Measurements from ENCODE around the gene OLFML2B.

OLFML2B gene

DNA sequence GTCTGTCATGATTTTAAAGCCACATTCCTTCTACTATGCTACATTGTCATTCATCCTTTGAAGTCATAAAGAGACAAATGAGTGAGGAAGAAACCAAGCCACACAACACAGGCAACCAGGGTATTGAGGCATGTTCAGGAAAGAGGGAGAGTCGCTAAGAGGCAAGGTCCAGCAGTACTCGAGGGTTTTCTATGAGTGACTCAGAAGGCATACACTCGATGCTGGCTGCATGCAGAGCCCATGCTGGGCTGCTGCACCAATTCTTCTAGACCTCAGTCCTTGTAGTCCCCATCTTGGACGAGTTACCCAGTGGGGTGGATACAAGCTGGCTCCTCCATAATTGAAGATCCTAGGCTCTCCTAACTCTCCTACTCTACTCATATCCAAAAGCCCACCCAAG is 57.6 kb downstream of the OLFML2B start:
- H3K27ac ChIP-seq: no peak overlapping the region
- no peaks in the 10 kb centered on the region for H3K36me3 ChIP-seq (replicated peaks)
- no peaks in the 10 kb centered on the region for H3K27me3 ChIP-seq (replicated peaks)
- TF ChIP-seq, protein P1, sequence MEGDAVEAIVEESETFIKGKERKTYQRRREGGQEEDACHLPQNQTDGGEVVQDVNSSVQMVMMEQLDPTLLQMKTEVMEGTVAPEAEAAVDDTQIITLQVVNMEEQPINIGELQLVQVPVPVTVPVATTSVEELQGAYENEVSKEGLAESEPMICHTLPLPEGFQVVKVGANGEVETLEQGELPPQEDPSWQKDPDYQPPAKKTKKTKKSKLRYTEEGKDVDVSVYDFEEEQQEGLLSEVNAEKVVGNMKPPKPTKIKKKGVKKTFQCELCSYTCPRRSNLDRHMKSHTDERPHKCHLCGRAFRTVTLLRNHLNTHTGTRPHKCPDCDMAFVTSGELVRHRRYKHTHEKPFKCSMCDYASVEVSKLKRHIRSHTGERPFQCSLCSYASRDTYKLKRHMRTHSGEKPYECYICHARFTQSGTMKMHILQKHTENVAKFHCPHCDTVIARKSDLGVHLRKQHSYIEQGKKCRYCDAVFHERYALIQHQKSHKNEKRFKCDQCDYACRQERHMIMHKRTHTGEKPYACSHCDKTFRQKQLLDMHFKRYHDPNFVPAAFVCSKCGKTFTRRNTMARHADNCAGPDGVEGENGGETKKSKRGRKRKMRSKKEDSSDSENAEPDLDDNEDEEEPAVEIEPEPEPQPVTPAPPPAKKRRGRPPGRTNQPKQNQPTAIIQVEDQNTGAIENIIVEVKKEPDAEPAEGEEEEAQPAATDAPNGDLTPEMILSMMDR (IDR thresholded peaks at IDR 0.05; ENCODE audit: low read depth, low read length, missing control alignments): no peak
- in situ Hi-C loops (cut with HindIII; ENCODE audit: low pct_ligation_motif_present, low sequenced_read_pairs): no loop called here
- H3K4me3 ChIP-seq (ENCODE audit: low read depth, low read length): no peak overlapping the region
- DNase-seq: no peak

GRCh38 chr1:161962091-161962887 is 61.4 kb downstream of the OLFML2B start:
- Histone ChIP-seq H3K27ac (peak overlapping the region; percentile 97), H3K27me3 (replicated peaks) (no peaks in the 10 kb centered on the region), H3K4me3 (ENCODE audit: low read depth, low read length) (peak overlapping the region; percentile 47), H3K36me3 (replicated peaks) (no peaks in the 10 kb centered on the region)
- TF ChIP-seq, protein P1 (IDR thresholded peaks at IDR 0.05; ENCODE audit: low read depth, low read length, missing control alignments): peak; percentile 21
- DNase-seq: peak; percentile 88
- in situ Hi-C loops (cut with HindIII; ENCODE audit: low pct_ligation_motif_present, low sequenced_read_pairs): no loop called here

- Histone ChIP-seq H3K36me3 (replicated peaks) (no peaks in the 10 kb centered on the region), H3K27ac (no peak overlapping the region), H3K4me3 (ENCODE audit: low read depth, low read length) (no peak overlapping the region), H3K27me3 (replicated peaks) (no peaks in the 10 kb centered on the region)
- in situ Hi-C loops (cut with HindIII; ENCODE audit: low pct_ligation_motif_present, low sequenced_read_pairs): no loop called here
- DNase-seq: peak; percentile 53
- TF ChIP-seq, protein P1 (IDR thresholded peaks at IDR 0.05; ENCODE audit: low read depth, low read length, missing control alignments): no peak
Measured at GRCh38 chr1:161958425-161958824, 65.2 kb downstream of the OLFML2B start.

- no peaks in the 10 kb centered on the region for H3K36me3 ChIP-seq (replicated peaks)
- DNase-seq: no peak
- H3K4me3 ChIP-seq (ENCODE audit: low read depth, low read length): no peak overlapping the region
- TF ChIP-seq, protein P1 (IDR thresholded peaks at IDR 0.05; ENCODE audit: low read depth, low read length, missing control alignments): no peak
- no peaks in the 10 kb centered on the region for H3K27me3 ChIP-seq (replicated peaks)
- in situ Hi-C loops (cut with HindIII; ENCODE audit: low pct_ligation_motif_present, low sequenced_read_pairs): no loop called here
- no peak overlapping the region for H3K27ac ChIP-seq
Measured at GRCh38 chr1:161956930-161957329, 66.7 kb downstream of the OLFML2B start.

- DNase-seq: no peak
- TF ChIP-seq, protein P1 (IDR thresholded peaks at IDR 0.05; ENCODE audit: low read depth, low read length, missing control alignments): no peak
- Histone ChIP-seq H3K27ac (no peak overlapping the region), H3K4me3 (ENCODE audit: low read depth, low read length) (no peak overlapping the region), H3K27me3 (replicated peaks) (no peaks in the 10 kb centered on the region), H3K36me3 (replicated peaks) (no peaks in the 10 kb centered on the region)
- in situ Hi-C loops (cut with HindIII; ENCODE audit: low pct_ligation_motif_present, low sequenced_read_pairs): no loop called here
Measured at GRCh38 chr1:161956097-161956496, 67.6 kb downstream of the OLFML2B start.

DNA sequence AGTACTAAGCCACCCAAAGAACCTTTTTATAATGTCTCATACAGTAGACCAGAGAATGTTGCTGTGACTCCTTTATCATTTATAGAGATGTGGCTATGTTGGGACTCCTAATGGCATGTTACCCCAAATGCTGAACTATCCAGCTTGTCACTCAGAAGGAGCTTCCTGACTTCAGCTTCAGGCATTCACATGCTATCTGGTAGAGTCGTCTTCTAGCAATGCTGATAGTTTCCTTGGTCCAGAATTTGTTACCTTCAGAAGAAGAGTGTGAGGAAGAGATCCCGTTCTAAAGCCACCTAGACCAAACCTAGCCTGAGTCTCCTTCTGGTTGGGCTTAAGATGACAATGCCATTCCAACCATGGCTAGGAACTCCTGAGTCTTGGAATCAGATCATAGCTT is 68.1 kb downstream of the OLFML2B start:
- H3K4me3 ChIP-seq (ENCODE audit: low read depth, low read length): no peak overlapping the region
- no peaks in the 10 kb centered on the region for H3K27me3 ChIP-seq (replicated peaks)
- H3K36me3 ChIP-seq (replicated peaks): no peaks in the 10 kb centered on the region
- TF ChIP-seq, protein P1 (IDR thresholded peaks at IDR 0.05; ENCODE audit: low read depth, low read length, missing control alignments): no peak
- H3K27ac ChIP-seq: no peak overlapping the region
- no peak for DNase-seq
- in situ Hi-C loops (cut with HindIII; ENCODE audit: low pct_ligation_motif_present, low sequenced_read_pairs): no loop called here

Data from brain microvascular endothelial cell (primary cell).